RWPE2 (cell line): ENCODE measurements around the gene TMEM87B.

ENCODE experiments used
- ATAC-seq: fragments of 200-7000 bp; cut with Tn5 transposase; 3 replicates; pipeline ENCODE4 v1.9.1; 2021; ENCODE audit warnings: low read depth
- DNase-seq: peaks from one replicate; pipeline ENCODE4 v3.0.0-alpha.2; 2020; ENCODE audit warnings: low spot score
- H3K27ac ChIP-seq: fragments of 450-650 bp; 2 replicates; pipeline ENCODE4 v1.5.1; 2017; ENCODE audit warnings: mild to moderate bottlenecking; ENCODE audit not compliant: poor library complexity, severe bottlenecking
- H3K27me3 ChIP-seq: fragments of 250-450 bp; sonication (Bioruptor Pico); 2 replicates; pipeline ENCODE4 v1.5.1; 2021; ENCODE audit warnings: mild to moderate bottlenecking, moderate library complexity; ENCODE audit not compliant: insufficient read depth, poor library complexity, severe bottlenecking
- H3K36me3 ChIP-seq: fragments of 250-450 bp; sonication (Bioruptor Pico); 2 replicates; pipeline ENCODE4 v1.5.1; 2020; ENCODE audit warnings: low read depth, mild to moderate bottlenecking, moderate library complexity
- H3K4me1 ChIP-seq: fragments of 250-450 bp; sonication (Bioruptor Pico); 2 replicates; pipeline ENCODE4 v1.5.1; 2021; ENCODE audit warnings: mild to moderate bottlenecking, moderate library complexity; ENCODE audit not compliant: insufficient read depth, poor library complexity, severe bottlenecking
- H3K4me3 ChIP-seq: fragments of 250-450 bp; sonication (Bioruptor Pico); 2 replicates; pipeline ENCODE4 v1.5.1; 2021; ENCODE audit warnings: mild to moderate bottlenecking, moderate library complexity; ENCODE audit not compliant: severe bottlenecking
- H3K9me3 ChIP-seq: fragments of 250-450 bp; sonication (Bioruptor Pico); 2 replicates; pipeline ENCODE4 v1.5.1; 2021; ENCODE audit warnings: mild to moderate bottlenecking, moderate library complexity; ENCODE audit not compliant: severe bottlenecking
- TF ChIP-seq, protein P1 (sequence below): fragments of 450-650 bp; IDR thresholded peaks from one replicate; pipeline ENCODE4 v1.5.1; 2017; ENCODE audit warnings: mild to moderate bottlenecking, moderate library complexity; ENCODE audit not compliant: poor library complexity, severe bottlenecking

TMEM87B gene

GRCh38 chr2:112048887-112049286 is 6.2 kb upstream of the TMEM87B start:
- H3K27me3 ChIP-seq = no peaks in the 10 kb centered on the region
- peak; percentile 48; the same call in 2 of the 3 replicates for ATAC-seq
- no peak for DNase-seq
- no peaks in the 10 kb centered on the region for H3K4me1 ChIP-seq
- H3K4me3 ChIP-seq = no peak overlapping the region
- H3K9me3 ChIP-seq = peaks cover 7% of the 10 kb centered on the region
- TF ChIP-seq, protein P1, sequence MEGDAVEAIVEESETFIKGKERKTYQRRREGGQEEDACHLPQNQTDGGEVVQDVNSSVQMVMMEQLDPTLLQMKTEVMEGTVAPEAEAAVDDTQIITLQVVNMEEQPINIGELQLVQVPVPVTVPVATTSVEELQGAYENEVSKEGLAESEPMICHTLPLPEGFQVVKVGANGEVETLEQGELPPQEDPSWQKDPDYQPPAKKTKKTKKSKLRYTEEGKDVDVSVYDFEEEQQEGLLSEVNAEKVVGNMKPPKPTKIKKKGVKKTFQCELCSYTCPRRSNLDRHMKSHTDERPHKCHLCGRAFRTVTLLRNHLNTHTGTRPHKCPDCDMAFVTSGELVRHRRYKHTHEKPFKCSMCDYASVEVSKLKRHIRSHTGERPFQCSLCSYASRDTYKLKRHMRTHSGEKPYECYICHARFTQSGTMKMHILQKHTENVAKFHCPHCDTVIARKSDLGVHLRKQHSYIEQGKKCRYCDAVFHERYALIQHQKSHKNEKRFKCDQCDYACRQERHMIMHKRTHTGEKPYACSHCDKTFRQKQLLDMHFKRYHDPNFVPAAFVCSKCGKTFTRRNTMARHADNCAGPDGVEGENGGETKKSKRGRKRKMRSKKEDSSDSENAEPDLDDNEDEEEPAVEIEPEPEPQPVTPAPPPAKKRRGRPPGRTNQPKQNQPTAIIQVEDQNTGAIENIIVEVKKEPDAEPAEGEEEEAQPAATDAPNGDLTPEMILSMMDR = peak; percentile 96
- H3K36me3 ChIP-seq = no peaks in the 10 kb centered on the region
- H3K27ac ChIP-seq = no peak overlapping the region

DNA sequence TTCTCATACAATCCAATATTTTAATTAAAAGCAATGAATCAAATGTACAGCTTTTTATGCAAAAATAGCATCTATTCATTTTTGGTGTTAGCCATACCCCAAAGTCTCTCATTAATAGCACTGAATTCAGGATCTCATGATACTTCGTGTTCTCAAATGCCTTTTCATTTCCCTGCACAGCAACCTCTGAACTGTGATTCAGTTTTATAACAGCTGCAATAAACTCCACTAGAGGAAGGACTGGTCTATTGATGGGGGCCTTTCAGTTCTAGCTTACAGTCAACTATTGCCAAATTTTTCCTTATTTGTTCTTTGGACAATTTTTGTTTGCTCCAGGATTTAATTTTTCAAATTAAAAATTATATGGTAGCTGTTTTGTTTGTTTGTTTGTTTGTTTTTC is 4.8 kb upstream of the TMEM87B start:
- TF ChIP-seq, protein P1 = no peak
- H3K9me3 ChIP-seq = peaks cover 7% of the 10 kb centered on the region
- H3K36me3 ChIP-seq = no peaks in the 10 kb centered on the region
- DNase-seq (no peak), ATAC-seq (no peak)
- no peaks in the 10 kb centered on the region for H3K4me1 ChIP-seq
- no peak overlapping the region for H3K27ac ChIP-seq
- H3K27me3 ChIP-seq = no peaks in the 10 kb centered on the region
- H3K4me3 ChIP-seq = no peak overlapping the region

DNA sequence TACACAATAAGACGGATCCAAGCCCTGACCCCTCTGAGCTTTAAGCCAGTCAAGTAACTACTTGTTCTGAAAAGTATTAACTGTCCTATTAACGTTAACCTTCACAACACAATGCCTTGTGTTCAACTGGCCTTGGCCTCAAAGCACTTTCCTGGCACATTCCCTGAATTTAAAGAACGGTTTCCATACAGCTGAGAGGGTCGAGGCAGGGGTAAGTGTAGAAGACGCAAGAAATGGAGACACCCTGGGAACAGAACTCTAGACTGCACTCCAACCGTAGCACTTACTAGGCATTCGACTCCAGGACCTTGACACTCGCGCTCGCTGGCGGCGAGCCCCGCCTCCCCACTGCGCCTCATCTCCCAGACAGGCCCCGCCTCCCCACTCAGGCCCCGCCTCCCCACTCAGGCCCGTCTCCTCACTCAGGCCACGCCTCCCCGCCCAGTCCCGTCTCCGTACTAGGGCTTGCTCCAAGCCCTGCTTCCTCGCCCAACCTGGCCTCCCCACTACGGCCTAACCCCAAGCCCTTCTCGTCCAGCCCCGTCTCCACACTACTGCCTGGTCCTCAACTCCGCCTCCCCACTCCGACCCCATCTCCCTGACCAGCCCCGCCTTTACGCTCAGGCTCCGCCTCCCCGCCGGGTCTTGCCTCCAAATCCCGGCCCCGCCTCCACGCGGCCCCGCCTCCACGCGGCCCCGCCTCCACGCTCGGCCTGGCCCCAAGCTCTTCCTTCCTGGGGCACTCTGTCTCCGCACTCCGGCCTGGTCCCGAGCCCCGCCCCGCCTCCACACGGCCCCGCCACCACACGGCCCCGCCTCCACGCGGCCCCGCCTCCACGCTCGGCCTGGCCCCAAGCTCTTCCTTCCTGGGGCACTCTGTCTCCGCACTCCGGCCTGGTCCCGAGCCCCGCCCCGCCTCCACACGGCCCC is 887 bp upstream of the TMEM87B start:
- Histone ChIP-seq H3K27ac (peak overlapping the region; percentile 49), H3K4me1 (peaks cover 9% of the 10 kb centered on the region), H3K36me3 (0 out of 2 replicates have a peak, but pooled peaks cover 3% of the 10 kb centered on the region), H3K4me3 (peak overlapping the region; percentile 46), H3K27me3 (no peaks in the 10 kb centered on the region), H3K9me3 (no peaks in the 10 kb centered on the region)
- TF ChIP-seq, protein P1 = no peak
- DNase-seq (peak; percentile 97), ATAC-seq (peak; percentile 67)

GRCh38 chr2:112055730-112056625 is 909 bp downstream of the TMEM87B start:
- Histone ChIP-seq H3K4me3 (peak overlapping the region; percentile 57), H3K9me3 (no peaks in the 10 kb centered on the region), H3K27me3 (no peaks in the 10 kb centered on the region), H3K36me3 (peaks cover 20% of the 10 kb centered on the region), H3K4me1 (peaks cover 9% of the 10 kb centered on the region), H3K27ac (peak overlapping the region; percentile 89)
- ATAC-seq = peak; percentile 17
- TF ChIP-seq, protein P1 = no peak
- DNase-seq = peak; percentile 64
